Mesothelial cell of epicardium (in vitro differentiated cells): ENCODE results near the gene CRABP2. TPM values are rescaled to one million over a fixed set of nuclear protein-coding genes. Genes with fewer than 3 reads are reported as not detected.

Experiments used
- DNase-seq, 2 experiments: peaks; one replicate each; pipeline ENCODE4 v3.0.0; 2021; ENCODE audit warnings: low spot score in 2 of 2; ENCODE audit not compliant: unreplicated experiment in 2 of 2
- H3K27ac Mint-ChIP-seq: 2 replicates; pipeline ENCODE4 v1.8.0; 2021; ENCODE audit warnings: mixed read lengths
- H3K27me3 Mint-ChIP-seq: 2 replicates; pipeline ENCODE4 v1.8.0; 2021; ENCODE audit warnings: low read depth, mixed read lengths
- H3K36me3 Mint-ChIP-seq: 2 replicates; pipeline ENCODE4 v1.8.0; 2021; ENCODE audit warnings: mixed read lengths
- H3K4me1 Mint-ChIP-seq: 2 replicates; pipeline ENCODE4 v1.8.0; 2021; ENCODE audit warnings: mixed read lengths
- H3K4me3 Mint-ChIP-seq: 2 replicates; pipeline ENCODE4 v1.8.0; 2021; ENCODE audit warnings: mild to moderate bottlenecking, moderate library complexity, mixed read lengths
- H3K9me3 Mint-ChIP-seq: 2 replicates; pipeline ENCODE4 v1.8.0; 2021; ENCODE audit warnings: mixed read lengths
- CTCF ChIP-seq: fragments of 200-600 bp; sonication (generic); IDR thresholded peaks from one replicate; pipeline ENCODE4 v1.5.0; 2021; ENCODE audit warnings: antibody characterized with exemption; ENCODE audit not compliant: unreplicated experiment
- total RNA-seq: library from RNA; stranded (reverse); gene quantifications from 3 replicates; pipeline ENCODE4 v1.2.1, GENCODE V29; 2021

CRABP2 gene
- total RNA-seq, 1 donor from 2014 or later = 704 TPM

- H3K4me1 Mint-ChIP-seq = peaks cover 75% of the 10 kb centered on the region
- H3K27me3 Mint-ChIP-seq = no peaks in the 10 kb centered on the region
- peak overlapping the region; percentile 96 for H3K27ac Mint-ChIP-seq
- no peak for DNase-seq
- peak overlapping the region; percentile 47 for H3K4me3 Mint-ChIP-seq
- TF ChIP-seq CTCF = no peak
- H3K36me3 Mint-ChIP-seq = peaks cover 9% of the 10 kb centered on the region
- no peaks in the 10 kb centered on the region for H3K9me3 Mint-ChIP-seq
Observed at GRCh38 chr1:156711011-156711817, 5.8 kb upstream of the CRABP2 start.

- no peak for TF ChIP-seq CTCF
- peak overlapping the region; percentile 32 for H3K4me3 Mint-ChIP-seq
- H3K27ac Mint-ChIP-seq = peak overlapping the region; percentile 96
- peaks cover 3% of the 10 kb centered on the region for H3K36me3 Mint-ChIP-seq
- H3K27me3 Mint-ChIP-seq = no peaks in the 10 kb centered on the region
- peaks cover 77% of the 10 kb centered on the region for H3K4me1 Mint-ChIP-seq
- no peaks in the 10 kb centered on the region for H3K9me3 Mint-ChIP-seq
- DNase-seq = no peak
Observed at GRCh38 chr1:156709757-156710489, 4.5 kb upstream of the CRABP2 start.

GRCh38 chr1:156709031-156709430 is 3.6 kb upstream of the CRABP2 start:
- H3K36me3 Mint-ChIP-seq = no peaks in the 10 kb centered on the region
- H3K4me1 Mint-ChIP-seq = peaks cover 79% of the 10 kb centered on the region
- H3K27me3 Mint-ChIP-seq = no peaks in the 10 kb centered on the region
- peak overlapping the region; percentile 96 for H3K27ac Mint-ChIP-seq
- peak overlapping the region; percentile 84 for H3K4me3 Mint-ChIP-seq
- DNase-seq = no peak
- TF ChIP-seq CTCF = no peak
- no peaks in the 10 kb centered on the region for H3K9me3 Mint-ChIP-seq

- Mint-ChIP-seq H3K27me3 (no peaks in the 10 kb centered on the region), H3K9me3 (no peaks in the 10 kb centered on the region), H3K27ac (peak overlapping the region; percentile 96), H3K36me3 (no peaks in the 10 kb centered on the region), H3K4me1 (peaks cover 87% of the 10 kb centered on the region), H3K4me3 (peak overlapping the region; percentile 84)
- TF ChIP-seq CTCF = no peak
- no peak for DNase-seq
Observed at GRCh38 chr1:156708218-156708661, 2.9 kb upstream of the CRABP2 start.

GRCh38 chr1:156707417-156708217 is 2.2 kb upstream of the CRABP2 start:
- Mint-ChIP-seq H3K36me3 (peaks cover 2% of the 10 kb centered on the region), H3K4me3 (peak overlapping the region; percentile 84), H3K4me1 (peaks cover 90% of the 10 kb centered on the region), H3K27me3 (no peaks in the 10 kb centered on the region), H3K9me3 (no peaks in the 10 kb centered on the region), H3K27ac (peak overlapping the region; percentile 96)
- DNase-seq = no peak
- TF ChIP-seq CTCF = no peak
